Mesenchymal stem cell (in vitro differentiated cells and primary cell): ENCODE data around the gene CDH23.
A peak's percentile ranks its signal among the peaks of the same experiment; 100 is the strongest.

Experiments
- DNase-seq: peaks from one replicate; pipeline ENCODE4 v3.0.0-alpha.2; 2013
- H2AFZ ChIP-seq: one replicate; pipeline ENCODE4 v1.6.1; 2013; ENCODE audit warnings: low read depth, mild to moderate bottlenecking, control low read depth, inconsistent platforms, low read length, moderate library complexity
- H2AK5ac ChIP-seq: 2 replicates; pipeline ENCODE4 v1.6.1; 2013; ENCODE audit warnings: low read length, moderate library complexity, mild to moderate bottlenecking, inconsistent platforms; ENCODE audit not compliant: severe bottlenecking
- H2BK120ac ChIP-seq: one replicate; pipeline ENCODE4 v1.6.1; 2013; ENCODE audit warnings: low read depth, mild to moderate bottlenecking, inconsistent platforms, low read length, moderate library complexity
- H2BK12ac ChIP-seq, 2 experiments: one replicate each; pipeline ENCODE4 v1.6.1; 2013; ENCODE audit warnings: inconsistent platforms in 2 of 2, low read length in 2 of 2, mild to moderate bottlenecking in 2 of 2, moderate library complexity in 2 of 2, control low read depth in 1 of 2
- H2BK15ac ChIP-seq: one replicate; pipeline ENCODE4 v1.6.1; 2013; ENCODE audit warnings: mild to moderate bottlenecking, low read depth, inconsistent platforms; ENCODE audit not compliant: poor library complexity, severe bottlenecking
- H2BK5ac ChIP-seq: 2 replicates; pipeline ENCODE4 v1.6.1; 2013; ENCODE audit warnings: low read depth, mild to moderate bottlenecking, low read length, control low read depth, inconsistent platforms; ENCODE audit not compliant: poor library complexity, severe bottlenecking
- H3K14ac ChIP-seq, 2 experiments: one replicate each; pipeline ENCODE4 v1.6.1; 2013; ENCODE audit warnings: inconsistent platforms in 2 of 2, low read length in 2 of 2, control low read depth in 1 of 2, mild to moderate bottlenecking in 1 of 2, moderate library complexity in 1 of 2
- H3K18ac ChIP-seq, 2 experiments: one replicate each; pipeline ENCODE4 v1.6.1; 2013; ENCODE audit warnings: inconsistent platforms in 2 of 2, low read length in 2 of 2, control low read depth in 1 of 2, low read depth in 1 of 2, mild to moderate bottlenecking in 1 of 2
- H3K23ac ChIP-seq, 2 experiments: one replicate each; pipeline ENCODE4 v1.6.1; 2013; ENCODE audit warnings: inconsistent platforms in 2 of 2, low read length in 2 of 2, mild to moderate bottlenecking in 2 of 2, moderate library complexity in 2 of 2, control low read depth in 1 of 2
- H3K27ac ChIP-seq: 2 replicates; pipeline ENCODE4 v1.5.1; 2013; ENCODE audit warnings: mild to moderate bottlenecking, moderate library complexity, low read length, control low read depth, inconsistent platforms; ENCODE audit not compliant: poor library complexity, severe bottlenecking
- H3K27me3 ChIP-seq, 2 experiments: 2 replicates each; pipeline versions ENCODE4 v1.6.1 to v1.7.0; 2013; ENCODE audit warnings: low read length in 2 of 2, mild to moderate bottlenecking in 2 of 2, moderate library complexity in 2 of 2, control low read depth in 1 of 2, inconsistent platforms in 1 of 2; ENCODE audit not compliant: control insufficient read depth in 1 of 2, insufficient read depth in 1 of 2
- H3K36me3 ChIP-seq, 2 experiments: 2 replicates each; pipeline versions ENCODE4 v1.6.1 to v1.7.0; 2013; ENCODE audit warnings: low read length in 2 of 2, control low read depth in 1 of 2, inconsistent platforms in 1 of 2, low read depth in 1 of 2, mild to moderate bottlenecking in 1 of 2; ENCODE audit not compliant: insufficient read depth in 2 of 2, control insufficient read depth in 1 of 2
- H3K4ac ChIP-seq, 2 experiments: one replicate each; pipeline ENCODE4 v1.6.1; 2013; ENCODE audit warnings: inconsistent platforms in 2 of 2, low read length in 2 of 2, mild to moderate bottlenecking in 2 of 2, moderate library complexity in 2 of 2, control low read depth in 1 of 2, low read depth in 1 of 2
- H3K4me1 ChIP-seq: 2 replicates; pipeline ENCODE4 v1.6.1; 2013; ENCODE audit warnings: low read depth, low read length, control low read depth; ENCODE audit not compliant: control insufficient read depth, insufficient read depth
- H3K4me2 ChIP-seq: 2 replicates; pipeline ENCODE4 v1.6.1; 2013; ENCODE audit warnings: low read length, mild to moderate bottlenecking, inconsistent platforms; ENCODE audit not compliant: poor library complexity, severe bottlenecking
- H3K4me3 ChIP-seq, 2 experiments: 2 replicates each; pipeline versions ENCODE4 v1.5.1 to v1.7.0; 2013; ENCODE audit warnings: low read length in 2 of 2, mild to moderate bottlenecking in 2 of 2, control low read depth in 1 of 2, low read depth in 1 of 2; ENCODE audit not compliant: insufficient read depth in 1 of 2
- H3K79me1 ChIP-seq: replicated peaks from 2 replicates; pipeline ENCODE4 v1.6.1; 2013; ENCODE audit warnings: mild to moderate bottlenecking, control low read depth, low read length, inconsistent platforms; ENCODE audit not compliant: poor library complexity, severe bottlenecking
- H3K9ac ChIP-seq: 2 replicates; pipeline ENCODE4 v1.7.0; 2013; ENCODE audit warnings: mild to moderate bottlenecking, low read length, moderate library complexity
- H3K9me3 ChIP-seq: 2 replicates; pipeline ENCODE4 v1.7.0; 2013; ENCODE audit warnings: mild to moderate bottlenecking, low read length; ENCODE audit not compliant: control insufficient read depth
- H4K8ac ChIP-seq: one replicate; pipeline ENCODE4 v1.6.1; 2013; ENCODE audit warnings: inconsistent platforms, mild to moderate bottlenecking, low read length, moderate library complexity
- H4K91ac ChIP-seq: one replicate; pipeline ENCODE4 v1.6.1; 2013; ENCODE audit warnings: mild to moderate bottlenecking, low read length, inconsistent platforms
- WGBS: methylation state at CpG from one replicate; pipeline ENCODE4 v1.1.7; 2013; ENCODE audit warnings: mixed read lengths; 5-methylcytosine and 5-hydroxymethylcytosine counted together

CDH23 gene

DNA sequence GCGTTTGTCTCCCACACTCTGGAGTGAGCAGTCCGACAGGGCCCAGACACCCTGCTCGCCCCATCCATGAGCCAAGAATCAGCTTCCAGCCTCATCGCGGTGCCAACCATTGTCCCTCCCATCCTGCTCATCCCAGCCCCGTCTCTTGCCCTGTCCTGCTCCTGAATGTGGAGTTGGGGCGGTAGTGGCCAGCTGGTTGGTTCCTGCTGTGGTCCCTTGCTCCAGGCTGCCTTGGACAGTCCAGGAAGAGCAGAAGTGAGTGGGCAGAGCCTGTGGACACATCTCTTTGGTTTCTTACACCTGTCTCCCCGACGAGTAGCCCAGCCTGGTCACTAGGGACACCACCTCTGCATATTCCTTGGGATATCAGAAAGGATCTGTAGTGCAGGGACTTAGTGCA is 63.9 kb downstream of the CDH23 start:
- no peak for DNase-seq
- H3K4ac ChIP-seq, result no peak overlapping the region
- no peak overlapping the region for H4K91ac ChIP-seq
- no peak overlapping the region for H4K8ac ChIP-seq
- H2BK5ac ChIP-seq, result no peak overlapping the region
- H3K79me1 ChIP-seq, result no peaks in the 10 kb centered on the region
- H2BK120ac ChIP-seq, result no peak overlapping the region
- no peak overlapping the region for H3K14ac ChIP-seq
- H3K18ac ChIP-seq, result no peak overlapping the region
- peak overlapping the region in 1 of 2 experiments; percentile 31 for H3K4me3 ChIP-seq
- H3K27me3 ChIP-seq, result peaks cover 64 to 72% of the 10 kb centered on the region in 2 experiments
- H2BK12ac ChIP-seq, result no peak overlapping the region
- no peaks in the 10 kb centered on the region for H3K36me3 ChIP-seq
- H2BK15ac ChIP-seq, result no peak overlapping the region
- H3K4me1 ChIP-seq, result no peaks in the 10 kb centered on the region
- 79% methylated on average over 7 of the region's 9 CpGs for WGBS
- no peaks in the 10 kb centered on the region for H3K9me3 ChIP-seq
- no peak overlapping the region for H3K4me2 ChIP-seq
- H3K27ac ChIP-seq, result no peak overlapping the region
- no peak overlapping the region for H3K23ac ChIP-seq
- no peak overlapping the region for H2AK5ac ChIP-seq
- H2AFZ ChIP-seq, result no peak overlapping the region
- H3K9ac ChIP-seq, result no peak overlapping the region

DNA sequence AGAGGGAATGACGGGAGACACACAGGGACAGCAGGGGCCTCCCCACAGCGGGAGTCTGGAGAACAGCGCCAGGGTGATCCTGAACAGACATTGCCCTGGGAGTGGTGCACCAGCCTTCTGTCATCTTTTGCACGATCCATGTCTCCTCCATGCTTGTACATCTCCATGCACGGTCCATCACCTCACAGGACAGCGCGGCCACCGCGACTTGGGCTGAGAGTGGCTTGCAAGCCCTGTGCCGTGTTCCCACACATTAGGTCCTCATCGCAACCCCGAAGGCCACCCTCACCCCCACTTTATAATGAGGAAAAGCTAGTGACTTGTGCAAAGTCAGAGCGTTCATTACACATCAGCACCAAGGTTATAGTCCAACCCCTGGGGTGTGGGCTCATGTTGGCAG is 64.7 kb downstream of the CDH23 start:
- no peak overlapping the region for H2BK15ac ChIP-seq
- no peak overlapping the region for H4K8ac ChIP-seq

DNA sequence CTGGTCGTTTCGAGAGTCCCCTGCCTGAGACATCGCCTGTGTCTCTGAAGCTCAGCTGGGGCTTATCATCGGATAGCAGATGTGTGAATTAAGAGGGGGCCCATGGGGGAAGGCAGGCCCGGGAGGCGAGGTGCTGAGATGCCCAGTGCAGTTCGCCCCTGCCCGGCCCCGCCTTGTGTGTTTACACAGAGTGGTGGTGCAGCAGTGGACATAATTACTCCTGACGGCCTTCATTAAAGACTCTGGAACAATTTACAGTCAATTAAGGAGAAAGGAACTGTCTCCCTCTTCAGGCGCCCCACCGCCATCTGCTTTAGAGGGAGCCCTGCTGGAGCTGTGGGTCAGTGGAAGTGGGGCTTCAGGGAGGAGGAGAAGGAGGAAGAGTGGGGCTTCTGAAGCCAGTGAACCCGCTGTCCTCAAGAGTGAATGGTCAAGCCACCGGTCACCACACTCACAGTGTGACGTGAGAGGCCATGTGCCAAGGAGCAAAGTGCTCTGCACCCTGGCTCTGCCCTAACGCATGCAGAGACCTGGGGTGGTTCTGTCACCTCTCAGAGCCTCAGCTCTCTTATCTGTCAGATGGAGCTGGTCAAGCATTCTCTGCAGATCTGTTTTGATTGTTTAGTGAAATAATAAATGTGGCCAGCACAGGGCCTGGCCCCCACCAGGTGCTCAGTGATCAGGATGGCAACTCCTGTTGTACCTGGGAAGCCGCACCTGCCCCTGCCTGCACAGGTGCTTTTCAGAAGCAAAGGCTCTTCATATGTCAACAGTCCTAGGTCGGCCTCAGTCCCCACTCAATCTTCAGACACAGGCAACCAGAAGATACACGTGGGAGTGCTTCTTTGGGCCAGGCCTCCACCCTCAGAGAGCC is 65.6 kb downstream of the CDH23 start:
- Histone ChIP-seq H3K79me1 (no peaks in the 10 kb centered on the region), H2BK12ac (no peak overlapping the region), H3K9ac (no peak overlapping the region), H3K23ac (no peak overlapping the region), H4K91ac (no peak overlapping the region), H2AFZ (no peak overlapping the region), H3K9me3 (no peaks in the 10 kb centered on the region), H3K4me1 (no peaks in the 10 kb centered on the region), H4K8ac (no peak overlapping the region), H3K4me3 (no peak overlapping the region), H3K27me3 (peaks cover 57 to 60% of the 10 kb centered on the region in 2 experiments), H3K14ac (no peak overlapping the region), H2BK120ac (no peak overlapping the region), H3K4me2 (no peak overlapping the region), H3K4ac (no peak overlapping the region), H3K27ac (no peak overlapping the region), H2BK15ac (no peak overlapping the region), H2AK5ac (no peak overlapping the region), H3K18ac (no peak overlapping the region), H3K36me3 (no peaks in the 10 kb centered on the region), H2BK5ac (no peak overlapping the region)
- WGBS, result 81% methylated on average over 18 of the region's 19 CpGs
- no peak for DNase-seq

More for the DNA sequence above, 64.7 kb downstream of the CDH23 start:
- no peak for DNase-seq
- no peaks in the 10 kb centered on the region for H3K9me3 ChIP-seq
- no peak overlapping the region for H3K9ac ChIP-seq
- H2BK12ac ChIP-seq, result no peak overlapping the region
- H3K27me3 ChIP-seq, result peaks cover 62 to 63% of the 10 kb centered on the region in 2 experiments
- no peak overlapping the region for H3K27ac ChIP-seq
- no peak overlapping the region for H2AFZ ChIP-seq
- no peak overlapping the region for H3K4me2 ChIP-seq
- no peak overlapping the region for H2BK5ac ChIP-seq
- H3K4ac ChIP-seq, result no peak overlapping the region
- 92% methylated on average over 13 of the region's 13 CpGs for WGBS
- no peak overlapping the region for H4K91ac ChIP-seq
- no peaks in the 10 kb centered on the region for H3K36me3 ChIP-seq
- H2AK5ac ChIP-seq, result no peak overlapping the region
- no peaks in the 10 kb centered on the region for H3K4me1 ChIP-seq
- no peak overlapping the region for H2BK120ac ChIP-seq
- H3K23ac ChIP-seq, result no peak overlapping the region
- H3K18ac ChIP-seq, result no peak overlapping the region
- H3K14ac ChIP-seq, result no peak overlapping the region
- no peaks in the 10 kb centered on the region for H3K79me1 ChIP-seq
- no peak overlapping the region for H3K4me3 ChIP-seq

DNA sequence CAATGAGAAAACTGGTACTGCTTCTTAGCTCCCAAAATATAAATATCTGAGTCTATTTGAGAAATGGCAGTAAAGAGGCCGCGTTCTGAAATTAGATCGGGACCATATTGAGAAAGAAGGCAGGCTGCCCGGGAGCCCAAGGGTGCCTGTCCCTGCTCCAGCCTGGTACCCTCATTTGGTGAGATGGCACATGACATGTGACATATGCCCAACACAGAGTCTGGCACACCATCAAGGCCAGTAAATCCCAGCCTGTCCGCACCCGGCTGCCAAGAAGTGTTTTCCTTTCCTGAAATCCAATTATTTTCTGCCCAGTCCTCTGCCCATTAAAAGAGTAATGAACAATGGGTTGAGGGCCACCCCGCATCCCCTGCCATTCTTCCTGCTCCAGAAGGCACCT is 66.4 kb downstream of the CDH23 start:
- no peak overlapping the region for H4K8ac ChIP-seq
- no peak overlapping the region for H2BK12ac ChIP-seq
- no peak overlapping the region for H3K9ac ChIP-seq
- H2AFZ ChIP-seq, result no peak overlapping the region
- H3K27me3 ChIP-seq, result peaks cover 56 to 59% of the 10 kb centered on the region in 2 experiments
- H3K4me2 ChIP-seq, result no peak overlapping the region
- no peak overlapping the region for H2AK5ac ChIP-seq
- no peaks in the 10 kb centered on the region for H3K9me3 ChIP-seq
- H3K4ac ChIP-seq, result no peak overlapping the region
- no peaks in the 10 kb centered on the region for H3K4me1 ChIP-seq
- H4K91ac ChIP-seq, result no peak overlapping the region
- H3K23ac ChIP-seq, result no peak overlapping the region
- no peaks in the 10 kb centered on the region for H3K36me3 ChIP-seq
- no peak overlapping the region for H2BK5ac ChIP-seq
- H2BK120ac ChIP-seq, result no peak overlapping the region
- no peak for DNase-seq
- H3K14ac ChIP-seq, result no peak overlapping the region
- no peak overlapping the region for H3K27ac ChIP-seq
- H3K4me3 ChIP-seq, result no peak overlapping the region
- no peaks in the 10 kb centered on the region for H3K79me1 ChIP-seq
- H3K18ac ChIP-seq, result no peak overlapping the region
- WGBS, result 96% methylated on average over 6 of the region's 7 CpGs
- no peak overlapping the region for H2BK15ac ChIP-seq
